HG02970 (cell line): ENCODE measurements around the gene FXYD4.
A peak's percentile ranks its signal among the peaks of the same experiment; 100 is the strongest.

Experiments used
- ATAC-seq: cut with Tn5 transposase; IDR thresholded peaks from one replicate; pipeline ENCODE4 v1.9.1; 2021; ENCODE audit warnings: mild to moderate bottlenecking, moderate library complexity, moderate number of reproducible peaks; ENCODE audit not compliant: unreplicated experiment, low FRiP score

Gene FXYD4

DNA sequence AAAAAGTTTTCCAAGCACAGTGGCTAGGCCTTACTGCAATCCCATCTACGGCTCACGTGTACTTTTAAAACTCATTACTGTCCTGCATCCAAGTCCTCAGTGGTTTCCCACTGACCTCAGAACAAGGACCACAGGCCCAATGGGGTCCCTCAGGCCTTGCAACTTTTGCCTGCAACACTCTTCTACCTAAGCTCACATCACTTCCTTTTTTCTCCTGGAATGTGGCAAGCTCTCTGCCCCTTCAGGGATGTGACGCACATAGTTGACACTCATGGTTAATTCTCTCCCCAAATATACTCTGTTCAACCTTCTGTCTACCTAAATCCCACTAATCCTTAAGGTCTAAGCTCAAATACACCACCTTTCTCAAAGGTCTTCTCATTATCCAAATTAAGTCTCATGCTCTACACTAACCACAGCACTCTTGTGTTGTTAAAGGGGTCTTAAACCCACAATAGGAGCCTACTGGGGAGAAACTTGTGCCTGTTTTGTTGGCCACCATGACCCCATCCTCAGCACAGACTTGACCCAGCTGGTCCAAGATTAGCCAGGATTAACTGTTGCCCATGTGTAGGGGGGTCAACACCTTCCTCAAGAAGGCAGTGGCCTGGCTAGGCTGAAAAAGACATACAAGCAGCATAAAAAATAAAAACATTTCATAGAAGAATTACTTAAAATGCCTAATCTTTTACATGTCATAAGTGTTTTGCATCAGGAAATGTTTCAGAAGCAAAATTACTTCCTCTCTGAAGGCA lies 22.3 kb downstream of the FXYD4 start:
- no peak for ATAC-seq

GRCh38 chr10:43394868-43395267 lies 23.4 kb downstream of the FXYD4 start:
- ATAC-seq, result no peak

DNA sequence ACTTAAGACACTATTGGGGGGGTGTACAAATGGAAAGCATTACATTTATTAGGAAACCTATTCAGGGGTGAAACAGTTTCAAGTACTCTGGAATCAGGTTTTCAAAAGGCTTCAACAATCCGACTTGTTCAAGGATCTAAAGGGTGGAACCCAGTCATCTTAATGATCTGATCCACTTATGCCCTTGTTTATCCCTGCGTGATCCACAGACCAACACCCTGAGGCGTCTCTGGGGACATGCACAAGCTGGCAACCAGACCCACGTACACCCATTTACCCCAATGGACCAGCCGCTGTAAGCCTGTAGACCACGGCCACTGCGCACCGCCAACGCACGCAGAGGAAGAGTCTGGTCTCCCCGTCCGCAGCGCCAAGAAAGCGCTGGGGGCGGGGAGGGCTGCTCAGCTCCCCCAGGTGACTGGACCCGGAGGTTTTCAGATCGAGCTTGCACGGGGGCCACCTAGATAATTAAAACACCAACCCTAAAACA lies 24.2 kb downstream of the FXYD4 start:
- no peak for ATAC-seq

DNA sequence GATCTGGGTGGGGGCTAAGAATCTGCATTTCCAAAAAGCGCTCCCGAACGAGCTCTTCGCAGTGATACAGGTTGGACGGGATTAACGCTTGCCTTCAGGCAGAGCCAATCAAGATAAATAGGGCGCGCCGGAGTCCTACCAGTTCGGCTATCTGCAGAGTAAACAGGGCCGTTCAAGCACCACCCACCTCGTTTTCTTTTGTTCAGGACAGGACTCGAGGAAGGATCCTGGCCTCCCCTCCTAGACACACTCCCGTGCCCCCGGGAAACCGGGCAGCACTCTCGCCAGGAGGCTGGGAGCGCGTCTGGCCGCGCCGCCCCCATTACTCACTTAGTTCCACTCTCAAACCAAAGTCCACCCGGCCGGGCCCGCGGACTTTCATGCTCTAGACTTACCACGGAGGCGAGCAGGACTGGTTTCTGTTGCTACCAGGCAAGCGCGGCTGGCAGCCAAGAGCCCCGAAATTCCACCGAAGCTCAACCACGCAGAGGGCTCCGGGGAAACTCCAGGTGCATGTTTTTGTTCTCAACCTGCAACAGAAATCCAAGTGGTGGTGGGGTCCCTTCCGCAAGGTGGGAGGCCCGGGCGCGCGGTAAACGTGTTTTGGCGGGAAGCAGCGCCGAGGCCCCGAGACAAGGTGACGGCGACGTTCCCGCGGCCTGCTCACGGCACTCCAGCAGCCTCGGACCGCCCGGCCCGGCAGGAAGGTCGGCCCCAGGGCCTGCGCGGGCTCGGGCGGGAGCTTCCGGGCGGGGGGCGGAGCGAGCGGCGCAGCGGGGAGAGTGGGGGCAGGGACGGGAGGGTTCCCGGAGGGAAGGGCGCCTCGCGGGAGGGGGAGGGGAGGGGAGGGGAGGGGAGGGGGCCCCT lies 24.9 kb downstream of the FXYD4 start:
- peak; percentile 50 for ATAC-seq

DNA sequence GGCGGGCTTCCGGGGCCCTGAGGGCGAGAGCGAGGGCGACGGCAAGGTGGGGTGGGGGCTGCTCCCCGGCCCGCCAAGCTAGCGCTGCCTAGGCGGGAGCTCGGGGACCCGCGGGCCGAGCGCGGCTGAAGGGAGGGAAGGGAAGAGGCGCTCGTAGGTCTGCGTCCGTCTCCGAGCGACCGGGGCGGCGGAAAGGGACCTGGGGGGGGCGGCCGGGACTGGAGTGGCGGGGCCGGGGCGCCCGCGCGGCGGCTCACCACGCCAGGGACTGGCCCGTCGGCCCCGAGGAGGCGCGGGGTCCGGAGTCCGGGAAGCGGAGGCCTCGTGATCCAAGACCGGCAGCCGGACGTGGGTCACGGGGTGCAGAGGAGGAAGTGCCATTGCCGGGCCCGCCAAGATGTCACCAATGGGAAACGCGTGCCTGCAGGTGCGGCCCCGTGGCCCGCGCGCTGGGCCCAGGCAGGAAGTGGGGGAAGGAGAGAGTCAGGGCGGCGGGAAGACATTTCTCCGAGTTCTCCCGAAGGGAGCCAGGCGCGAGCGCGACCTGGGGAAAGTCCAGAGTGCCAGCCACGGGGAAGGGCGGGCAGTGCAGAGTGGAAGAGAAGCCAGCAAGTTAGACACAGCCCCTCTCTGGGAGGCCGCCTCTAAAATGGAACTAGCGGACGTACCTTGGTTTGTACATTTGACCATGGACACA lies 25.6 kb downstream of the FXYD4 start:
- peak; percentile 86 for ATAC-seq

- ATAC-seq, result no peak
Observed at GRCh38 chr10:43398939-43399319, 27.5 kb downstream of the FXYD4 start.

DNA sequence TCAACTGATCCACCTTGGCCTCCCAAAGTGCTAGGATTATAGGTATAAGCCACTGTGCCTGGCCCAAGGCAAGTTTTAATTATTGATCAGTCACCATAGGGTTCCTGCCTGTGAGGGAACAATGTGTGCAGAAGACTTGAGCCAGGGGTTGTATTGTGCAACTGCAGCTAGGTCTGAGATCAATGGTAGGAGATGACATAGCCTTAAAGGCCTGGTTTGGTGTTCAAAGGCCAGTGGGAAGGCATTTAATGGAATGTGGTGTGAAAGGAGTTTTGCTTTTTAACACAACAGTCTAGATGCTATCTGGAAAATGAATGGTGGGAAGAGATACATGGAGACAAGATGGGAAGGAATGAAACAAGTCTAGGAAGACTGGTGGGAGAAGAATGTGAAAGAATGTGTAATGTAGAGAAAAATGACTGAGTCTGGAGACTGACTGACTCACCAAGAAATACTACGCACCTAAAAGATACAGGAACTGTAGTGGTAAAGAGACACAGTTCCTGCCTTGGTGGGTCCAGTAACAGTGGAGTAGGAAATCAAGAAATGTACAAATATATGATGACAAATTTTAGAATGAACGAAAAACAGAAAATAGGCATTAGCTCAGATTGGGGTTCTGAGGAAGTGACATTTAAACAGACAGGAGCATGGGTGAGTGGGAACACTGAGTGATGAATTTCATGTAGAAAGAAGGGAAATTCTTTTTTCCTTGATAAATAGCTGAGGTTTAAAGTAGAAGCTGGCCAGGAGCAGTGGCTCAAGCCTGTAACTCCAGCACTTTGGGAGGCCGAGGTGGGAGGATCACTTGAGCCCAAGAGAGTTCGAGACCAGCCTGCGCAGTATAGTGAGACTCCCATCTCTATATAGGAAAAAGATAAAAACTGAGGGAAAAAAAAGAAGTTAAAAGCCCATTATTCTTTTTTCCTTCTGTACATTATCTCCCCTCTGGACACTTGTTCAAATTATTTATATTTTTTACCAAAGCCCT lies 28.2 kb downstream of the FXYD4 start:
- ATAC-seq, result no peak

GRCh38 chr10:43401627-43402026 lies 30.2 kb downstream of the FXYD4 start:
- no peak for ATAC-seq

DNA sequence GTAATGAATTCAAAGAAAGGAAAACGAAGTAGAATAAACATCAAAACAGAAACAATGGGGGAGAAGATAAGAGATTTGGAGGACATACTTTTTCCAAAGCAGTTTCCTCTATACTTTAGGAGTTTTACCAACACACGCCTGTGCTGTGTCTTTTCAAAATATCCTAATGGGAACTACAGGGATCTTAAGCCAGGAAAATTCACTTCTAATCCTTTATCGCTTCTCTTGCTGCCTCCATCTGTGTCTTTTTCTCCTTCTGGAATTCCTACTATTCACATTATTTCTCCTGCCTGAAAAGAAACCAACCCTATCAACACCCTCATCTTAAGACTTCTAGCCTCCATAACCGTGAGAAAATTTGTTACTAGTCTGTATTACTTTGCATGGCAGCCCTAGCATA lies 30.7 kb downstream of the FXYD4 start:
- ATAC-seq, result no peak

GRCh38 chr10:43402880-43403452 lies 31.5 kb downstream of the FXYD4 start:
- ATAC-seq, result no peak

DNA sequence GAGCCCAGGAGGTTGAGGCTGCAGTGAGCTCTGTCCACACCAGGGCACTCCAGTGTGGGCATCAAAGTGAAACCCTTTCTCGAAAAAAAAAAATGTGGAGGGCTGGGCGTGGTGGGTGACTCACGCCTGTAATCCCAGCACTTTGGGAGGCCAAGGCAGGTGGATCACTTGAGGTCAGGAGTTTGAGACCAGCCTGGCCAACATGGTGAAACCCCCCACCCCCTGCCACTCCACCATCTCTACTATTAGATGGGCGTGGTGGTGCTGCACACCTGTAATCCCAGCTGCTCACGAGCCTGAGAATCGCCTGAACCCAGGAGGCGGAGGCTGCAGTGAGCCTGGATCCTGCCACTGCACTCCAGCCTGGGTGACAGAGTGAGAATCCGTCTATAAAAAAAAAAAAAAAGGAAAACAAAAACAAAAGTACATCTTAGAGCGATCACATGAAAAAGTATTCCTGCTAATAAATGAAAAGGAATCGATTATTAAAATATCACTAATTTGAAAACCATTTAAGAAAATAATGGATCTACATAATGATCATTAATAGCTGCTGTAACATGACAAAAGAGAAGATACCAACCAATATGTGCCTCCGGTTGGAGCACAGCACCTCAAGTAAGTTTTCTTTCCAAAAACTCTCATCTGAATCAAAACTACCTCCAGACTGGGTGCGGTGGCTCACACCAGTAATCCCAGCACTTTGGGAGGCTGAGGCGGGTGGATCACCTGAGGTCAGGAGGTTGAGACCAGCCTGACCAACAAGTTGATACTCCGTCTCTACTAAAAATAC lies 32.7 kb downstream of the FXYD4 start:
- no peak for ATAC-seq

- no peak for ATAC-seq
Observed at GRCh38 chr10:43404704-43405084, 33.3 kb downstream of the FXYD4 start.

DNA sequence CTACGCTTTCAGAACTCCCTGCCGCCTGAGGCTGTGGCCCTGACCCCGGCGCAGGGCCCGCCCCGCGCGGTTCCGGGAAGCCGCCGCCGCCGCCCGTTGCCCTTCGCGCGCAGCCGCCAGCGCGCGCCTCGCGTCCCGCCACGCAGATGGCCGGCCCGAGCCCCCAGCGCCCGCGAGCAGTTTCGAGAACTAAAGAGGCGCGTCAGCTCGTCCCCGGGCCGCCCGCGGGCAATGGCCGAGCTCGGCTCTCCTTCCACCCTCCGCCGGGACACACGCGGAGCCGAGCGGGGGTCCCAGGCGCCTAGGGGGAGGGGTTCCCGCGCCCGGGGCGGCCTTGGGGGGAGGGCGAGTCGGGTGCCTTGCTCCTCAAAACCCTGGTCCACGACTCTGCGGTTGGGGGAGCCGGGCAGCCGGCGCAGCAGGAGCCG lies 35.7 kb downstream of the FXYD4 start:
- no peak for ATAC-seq

DNA sequence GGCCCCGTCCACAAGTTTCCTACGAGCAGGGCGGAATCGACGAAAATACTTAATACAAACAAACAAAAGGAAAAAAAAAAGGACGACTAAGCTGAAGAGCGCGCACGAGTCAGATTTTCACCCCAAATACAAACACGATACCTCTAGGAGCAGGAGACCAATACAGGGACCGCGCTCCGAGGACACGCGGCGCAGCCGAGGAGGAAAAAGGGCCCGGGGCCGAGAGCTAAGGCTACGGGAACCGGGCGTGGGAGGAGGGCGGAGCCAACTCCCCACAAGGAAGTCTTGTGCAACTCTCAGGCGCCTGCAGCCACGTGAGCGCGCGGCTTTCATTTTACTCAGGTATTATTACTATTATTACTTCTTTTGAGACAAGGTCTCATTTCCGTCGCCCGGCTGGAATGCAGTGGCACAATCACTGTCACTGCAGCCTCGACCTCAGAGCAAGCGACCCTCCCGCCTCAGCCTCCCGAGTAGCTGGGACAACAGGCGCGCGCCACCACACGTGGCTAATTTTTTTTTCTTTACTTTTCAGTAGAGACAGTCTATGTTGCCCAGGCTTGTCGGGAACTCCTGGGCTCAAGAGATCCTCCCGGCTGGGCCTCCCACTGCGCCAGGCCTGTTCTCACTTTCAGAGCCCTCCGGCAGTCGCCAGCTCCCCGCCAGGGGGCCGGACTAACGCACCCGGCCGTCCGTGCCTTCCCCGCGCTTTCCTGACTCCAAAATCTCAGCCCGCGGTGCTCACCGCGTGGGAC lies 36.3 kb downstream of the FXYD4 start:
- peak; percentile 42 for ATAC-seq

DNA sequence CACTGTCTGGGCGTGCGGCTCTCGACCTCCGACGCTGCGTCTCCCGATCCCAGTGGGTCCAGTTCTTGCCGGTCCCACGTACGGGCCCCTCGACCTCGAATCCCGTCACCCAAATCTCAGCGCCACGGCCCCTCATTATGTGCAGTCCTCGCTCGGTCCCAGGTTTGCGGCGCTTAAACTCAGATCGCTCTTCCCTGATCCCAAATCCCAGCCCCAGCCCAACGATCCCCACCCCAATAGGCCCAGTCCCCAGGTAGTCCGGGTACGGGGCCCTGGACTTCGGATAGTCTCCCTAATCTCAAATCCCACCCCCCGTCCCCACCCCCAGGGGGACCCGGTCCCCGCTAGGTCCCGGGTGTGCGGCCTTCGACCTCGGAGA lies 36.9 kb downstream of the FXYD4 start:
- no peak for ATAC-seq

DNA sequence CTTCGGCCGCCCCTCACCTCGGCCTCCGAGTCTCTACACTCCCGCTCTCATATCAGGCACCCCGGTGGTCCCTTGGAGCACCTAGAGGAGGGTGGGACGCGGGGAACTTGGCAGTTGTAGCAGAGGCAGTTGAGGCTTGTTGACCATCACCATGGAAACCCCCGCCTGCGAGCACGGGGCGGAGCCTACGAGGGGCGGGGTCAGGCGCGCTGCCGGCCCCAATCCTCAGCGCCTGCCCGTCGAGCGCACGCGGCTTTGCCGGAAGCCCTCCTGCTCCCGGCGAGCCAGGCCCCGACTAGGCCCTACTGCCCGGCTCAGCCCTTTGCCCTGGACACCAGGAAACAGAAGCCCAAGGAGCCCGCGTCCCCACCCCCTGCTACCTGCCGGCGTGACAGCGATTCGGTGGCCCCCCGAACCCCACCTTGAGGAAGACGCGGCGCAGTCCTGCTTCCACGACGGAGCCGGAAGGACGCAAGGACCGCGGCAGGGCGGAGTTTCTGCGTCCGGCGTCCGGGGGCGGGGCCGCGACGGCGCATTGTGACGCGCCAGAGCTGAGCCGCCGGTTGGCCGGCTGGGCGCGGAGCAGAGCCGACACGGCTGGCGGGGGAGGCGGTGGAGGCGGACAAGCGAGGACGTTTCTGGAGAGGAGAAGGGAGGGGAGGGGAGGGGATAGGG lies 37.4 kb downstream of the FXYD4 start, which contains the start of gene HNRNPF:
HNRNPF (minus strand) TSS at position 477 of the 675 bp plus-strand sequence. CDS start 21,302 bp downstream, outside the sequence.
- ATAC-seq, result peak; percentile 70

DNA sequence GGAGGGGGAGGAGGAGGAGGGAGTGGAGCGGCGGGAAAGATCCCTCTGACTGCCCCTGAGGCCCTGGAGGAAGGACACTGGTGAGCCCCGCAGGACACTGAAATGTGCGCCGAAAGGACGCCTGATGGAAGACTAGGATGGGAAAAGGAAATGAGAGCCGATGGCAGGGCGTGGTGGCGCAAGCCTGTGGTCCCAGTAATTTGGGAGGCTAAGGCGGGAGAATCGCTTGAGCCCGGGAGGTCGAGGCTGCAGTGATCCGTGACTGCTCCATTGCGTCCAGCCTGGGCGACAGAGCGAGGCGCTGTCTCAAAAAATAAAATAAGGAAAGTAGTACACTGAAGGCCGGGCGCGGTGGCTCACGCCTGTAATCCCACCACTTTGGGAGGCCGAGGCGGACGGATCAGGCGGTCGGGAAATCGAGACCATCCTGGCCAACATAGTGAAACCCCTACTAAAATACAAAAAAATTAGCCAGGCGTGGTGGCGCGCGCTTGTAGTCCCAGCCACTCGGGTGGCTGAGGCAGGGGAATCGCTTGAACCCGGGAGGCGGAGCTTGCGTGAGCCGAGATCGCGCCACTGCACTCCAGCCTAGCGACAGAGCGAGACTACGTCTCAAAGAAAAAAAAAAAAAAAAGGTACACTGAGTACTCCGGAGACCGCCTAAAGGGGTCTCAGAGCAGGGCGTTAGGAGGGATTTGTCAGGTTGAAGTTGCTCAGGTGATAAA lies 38.1 kb downstream of the FXYD4 start:
- no peak for ATAC-seq
